NCI-H2029 (cell line): ENCODE data around the gene ALKBH6.
A peak's percentile ranks its signal among the peaks of the same experiment; 100 is the strongest.

Experiments
- DNase-seq: peaks from one replicate; lab custom pipeline; 2025; lab: John Stamatoyannopoulos, UW

ALKBH6 gene

DNA sequence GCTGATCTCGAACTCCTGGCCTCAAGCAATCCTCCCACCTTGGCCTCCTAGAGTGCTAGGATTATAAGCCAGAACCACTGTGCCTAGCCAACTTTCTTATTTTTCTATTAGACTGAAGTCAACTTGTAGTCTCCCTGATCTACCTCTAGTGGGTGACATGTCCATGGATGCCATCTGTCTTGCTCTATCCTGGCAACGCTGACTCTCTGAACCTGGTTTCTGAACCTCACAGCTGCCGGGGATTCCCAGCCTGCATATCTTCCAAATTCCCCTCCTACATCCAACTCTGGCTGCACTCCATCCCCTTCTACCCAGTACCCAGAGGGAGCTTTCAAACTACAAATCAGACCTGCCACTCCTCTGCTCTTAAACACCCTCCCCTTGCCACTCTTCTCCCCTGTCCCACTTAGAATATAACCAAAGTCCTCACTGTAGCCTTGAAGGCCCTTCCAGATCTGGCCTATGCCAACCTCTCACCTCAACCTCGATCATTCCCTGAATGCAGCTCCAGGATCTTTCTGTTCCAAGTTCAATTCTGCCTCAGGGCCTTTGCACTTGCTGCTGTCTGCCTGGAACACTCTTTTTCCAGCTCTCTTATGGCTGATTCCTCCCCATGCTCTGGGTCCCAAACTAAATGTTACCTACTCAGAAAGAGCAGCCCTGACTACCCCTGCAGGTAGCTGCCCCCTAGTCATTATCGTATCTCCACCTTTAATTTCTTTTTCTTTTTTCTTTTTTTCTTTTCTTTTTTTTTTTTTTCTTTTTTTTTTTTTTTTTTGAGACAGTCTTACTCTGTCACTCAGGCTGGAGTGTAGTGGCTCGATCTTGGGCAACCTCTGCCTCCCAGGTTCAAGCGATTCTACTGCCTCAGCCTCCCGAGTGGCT, 16.5 kb upstream of the ALKBH6 start:
- no peak for DNase-seq

DNA sequence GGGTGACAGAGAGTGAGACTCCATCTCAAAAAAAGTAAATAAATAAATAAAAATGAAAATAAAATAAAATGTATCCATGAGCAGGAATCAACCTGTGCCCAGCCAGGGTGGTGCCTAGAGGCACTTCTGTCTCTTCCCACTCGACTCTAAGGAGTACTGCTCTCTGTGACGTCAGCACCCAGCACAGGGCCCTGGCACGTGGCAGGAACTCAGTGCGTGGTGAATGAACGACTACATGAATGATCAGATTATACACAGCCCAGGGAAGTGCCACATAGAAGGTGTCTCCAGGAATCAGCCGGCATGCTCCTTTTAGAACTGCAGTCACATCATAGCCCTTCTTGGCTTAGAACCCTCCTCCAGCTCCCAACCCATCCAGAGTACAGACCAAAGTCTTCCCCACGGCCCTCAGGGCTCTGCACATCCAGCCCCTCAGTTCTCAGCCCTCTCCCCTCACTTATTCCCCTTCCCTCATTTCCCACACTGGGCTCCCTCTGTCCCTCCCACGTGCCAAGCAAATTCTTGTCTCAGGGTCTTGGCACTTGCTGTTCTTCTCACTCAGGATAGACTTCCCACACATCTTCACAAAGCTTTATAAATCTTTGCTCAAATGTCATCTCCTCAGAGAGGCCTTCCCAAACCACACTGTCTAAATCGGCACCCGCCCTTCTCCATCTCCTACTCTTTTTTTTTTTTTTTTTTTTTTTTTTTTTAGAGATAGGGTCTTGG, 14.5 kb upstream of the ALKBH6 start:
- no peak for DNase-seq

DNA sequence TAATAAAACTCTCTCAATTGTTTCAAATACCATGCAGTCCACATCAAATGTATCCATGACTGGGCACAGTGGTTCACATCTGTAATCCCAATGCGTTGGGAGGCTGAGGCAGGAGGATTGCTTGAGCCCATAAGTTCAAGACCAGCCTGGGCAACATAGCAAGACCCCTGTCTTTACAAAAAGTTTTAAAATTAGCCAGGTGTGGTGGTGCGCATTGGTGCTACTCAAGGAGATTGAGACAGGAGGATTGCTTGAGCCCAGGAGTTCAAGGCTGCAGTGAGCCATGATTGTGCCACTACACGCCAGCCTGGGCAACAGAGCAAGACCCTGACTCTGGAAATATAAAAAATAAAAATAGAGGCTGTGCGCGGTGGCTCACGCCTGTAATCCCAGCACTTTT, 13.7 kb upstream of the ALKBH6 start:
- DNase-seq = no peak

DNA sequence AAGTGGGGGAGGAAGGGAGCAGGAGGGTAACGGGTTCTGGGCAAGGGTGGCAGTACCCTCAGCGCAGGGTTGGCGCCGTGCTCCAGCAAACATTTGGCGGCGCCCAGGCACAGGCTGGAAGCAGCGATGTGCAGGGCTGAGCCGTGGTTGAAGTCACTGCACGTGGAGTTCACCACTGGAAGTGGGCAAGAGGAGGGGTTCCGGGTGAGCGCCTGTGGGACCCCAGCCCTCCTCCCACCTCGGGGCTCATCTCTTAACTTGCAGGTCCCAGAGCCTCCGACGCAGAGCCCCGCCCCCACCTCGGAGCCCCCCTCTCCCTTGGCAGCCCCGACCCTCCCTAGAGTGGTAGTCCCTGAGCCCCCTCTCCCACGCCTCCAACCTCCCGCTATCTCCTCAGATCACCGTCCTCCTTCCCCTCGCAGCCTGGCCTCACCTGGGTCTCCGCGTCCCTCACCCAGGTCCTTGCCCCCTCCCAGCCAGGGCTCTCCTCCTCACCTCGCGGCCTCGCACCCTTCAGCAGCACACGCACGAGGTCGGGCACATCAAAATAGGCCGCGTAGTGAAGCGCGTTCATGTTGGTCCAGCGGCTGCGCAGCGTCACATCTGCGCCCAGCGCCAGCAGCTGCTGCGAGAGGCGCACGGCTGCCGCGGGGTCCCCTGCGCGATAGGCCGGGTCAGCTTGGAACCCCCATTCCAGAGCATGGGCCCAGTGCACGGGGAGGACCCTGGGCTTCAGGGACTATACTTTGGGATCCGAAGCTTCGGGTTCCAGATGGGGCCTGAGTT, 12.3 kb upstream of the ALKBH6 start:
- DNase-seq = no peak

DNA sequence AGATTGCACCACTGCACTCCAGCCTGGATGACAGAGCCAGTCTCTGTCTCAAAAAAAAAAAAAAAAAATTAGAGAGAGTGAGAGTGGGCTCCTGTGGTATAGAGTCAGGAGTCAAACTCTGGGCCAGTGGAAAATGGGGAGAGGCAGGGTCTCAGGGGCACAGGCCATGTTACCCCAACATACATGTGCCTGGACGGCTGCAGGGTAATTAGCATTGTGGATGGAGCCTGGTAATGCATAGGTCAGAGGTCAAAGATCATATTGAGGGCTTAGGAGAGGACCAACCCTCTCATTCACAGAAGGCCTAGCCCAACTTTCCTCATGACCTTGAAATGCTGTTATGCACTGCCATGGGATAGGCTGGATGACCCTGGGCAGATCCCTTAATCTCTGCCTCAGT, 11.5 kb upstream of the ALKBH6 start:
- no peak for DNase-seq

DNA sequence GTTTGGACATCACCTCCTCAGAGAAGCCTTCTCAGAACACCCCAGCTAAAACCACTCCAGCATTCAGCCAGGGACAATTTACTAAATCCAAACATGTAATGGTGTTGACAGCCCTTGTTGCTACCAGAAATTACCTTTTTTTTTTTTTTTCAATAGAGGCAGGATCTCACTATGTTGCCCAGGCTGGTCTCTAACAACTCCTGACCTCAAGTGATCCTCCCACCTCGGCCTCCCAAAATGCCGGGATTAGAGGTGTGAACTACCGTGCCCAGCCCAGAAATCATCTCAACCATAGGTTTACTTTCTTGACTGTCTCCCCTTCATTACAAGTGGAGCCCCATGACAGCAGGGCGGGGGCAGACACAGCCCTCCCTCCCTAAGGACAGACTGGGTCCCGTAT, 9.4 kb upstream of the ALKBH6 start:
- no peak for DNase-seq

DNA sequence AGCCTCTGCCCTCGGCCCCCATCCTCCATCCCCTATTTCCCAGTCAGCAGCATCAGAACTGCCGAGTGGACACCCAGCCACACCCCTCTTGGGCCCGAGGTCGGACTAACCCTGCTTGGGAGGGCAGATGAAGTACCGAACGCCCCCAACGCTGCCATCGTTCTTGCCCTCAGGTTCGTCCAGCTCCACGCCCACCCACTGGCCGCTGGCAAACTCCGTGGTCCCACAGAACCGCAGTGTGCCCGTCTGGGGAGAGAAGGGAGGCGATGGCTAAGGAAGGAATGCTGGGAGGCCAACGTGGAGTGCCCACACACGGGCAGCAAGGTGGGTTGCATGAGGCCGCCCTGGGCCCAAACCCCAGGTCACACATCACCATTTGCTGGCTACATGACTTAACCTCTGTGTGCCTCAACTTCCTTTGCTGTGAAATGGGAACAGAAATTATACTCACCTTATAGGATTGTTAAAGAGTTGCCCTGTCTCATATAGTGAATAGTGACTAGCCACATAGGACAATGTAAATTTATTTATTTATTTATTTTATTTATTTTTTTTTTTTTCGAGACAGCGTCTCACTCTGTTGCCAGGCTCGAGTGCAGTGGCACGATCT, 5.2 kb upstream of the ALKBH6 start:
- DNase-seq = no peak

DNA sequence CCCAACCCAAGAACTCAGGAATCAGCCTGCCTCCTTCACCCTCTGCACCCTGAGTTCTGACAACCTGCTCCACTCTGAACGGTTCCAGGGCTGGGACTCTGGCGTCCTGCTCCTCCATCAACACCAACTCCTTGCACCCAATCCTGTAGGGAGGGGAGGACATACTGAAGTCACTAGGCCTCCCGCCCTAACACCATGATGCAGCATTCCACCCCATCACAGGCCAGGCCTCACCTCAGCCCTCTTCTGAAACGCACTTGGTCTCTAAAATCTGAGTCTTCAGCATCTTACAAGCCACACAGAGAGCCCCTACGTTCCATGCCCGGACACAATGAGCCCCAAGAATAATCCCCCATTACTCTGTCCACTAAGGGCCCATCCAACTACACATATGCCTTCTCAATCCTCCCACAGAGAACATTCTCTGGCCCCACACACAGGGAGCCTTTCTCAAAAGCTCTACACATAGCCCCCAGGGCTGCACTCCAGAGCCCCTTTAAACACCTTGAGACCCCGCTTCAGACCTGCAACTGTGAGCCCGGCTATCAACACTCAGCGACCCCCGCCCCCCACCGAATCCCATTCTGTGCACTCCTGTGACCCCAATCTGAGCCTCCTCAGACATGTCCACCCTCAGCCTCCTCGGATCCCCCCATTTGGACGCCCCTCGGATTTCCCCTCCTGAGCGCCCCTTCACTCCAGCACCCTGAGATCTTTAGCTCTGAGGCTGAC, 567 bp downstream of the ALKBH6 start:
- DNase-seq = no peak

DNA sequence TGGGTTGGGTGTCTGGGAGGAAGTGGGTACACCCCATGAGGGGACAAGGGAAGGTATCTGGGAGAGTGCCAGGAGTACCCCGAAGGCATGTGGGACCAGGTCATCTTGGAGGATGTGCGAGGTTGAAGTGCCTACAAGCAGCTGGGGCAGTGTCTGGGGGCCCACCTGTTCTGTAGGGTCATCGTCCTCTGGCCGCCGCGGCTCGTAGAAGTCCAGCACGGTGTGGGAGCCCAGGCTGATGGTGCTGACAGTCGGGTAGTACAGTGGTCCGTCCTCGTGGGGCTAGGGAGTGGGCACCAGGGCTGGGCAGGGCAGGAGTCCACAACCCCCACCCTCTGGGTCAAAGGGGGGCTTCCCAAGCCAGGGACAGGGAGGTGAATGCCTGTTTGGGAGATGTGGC, 3.6 kb downstream of the ALKBH6 start:
- no peak for DNase-seq

DNA sequence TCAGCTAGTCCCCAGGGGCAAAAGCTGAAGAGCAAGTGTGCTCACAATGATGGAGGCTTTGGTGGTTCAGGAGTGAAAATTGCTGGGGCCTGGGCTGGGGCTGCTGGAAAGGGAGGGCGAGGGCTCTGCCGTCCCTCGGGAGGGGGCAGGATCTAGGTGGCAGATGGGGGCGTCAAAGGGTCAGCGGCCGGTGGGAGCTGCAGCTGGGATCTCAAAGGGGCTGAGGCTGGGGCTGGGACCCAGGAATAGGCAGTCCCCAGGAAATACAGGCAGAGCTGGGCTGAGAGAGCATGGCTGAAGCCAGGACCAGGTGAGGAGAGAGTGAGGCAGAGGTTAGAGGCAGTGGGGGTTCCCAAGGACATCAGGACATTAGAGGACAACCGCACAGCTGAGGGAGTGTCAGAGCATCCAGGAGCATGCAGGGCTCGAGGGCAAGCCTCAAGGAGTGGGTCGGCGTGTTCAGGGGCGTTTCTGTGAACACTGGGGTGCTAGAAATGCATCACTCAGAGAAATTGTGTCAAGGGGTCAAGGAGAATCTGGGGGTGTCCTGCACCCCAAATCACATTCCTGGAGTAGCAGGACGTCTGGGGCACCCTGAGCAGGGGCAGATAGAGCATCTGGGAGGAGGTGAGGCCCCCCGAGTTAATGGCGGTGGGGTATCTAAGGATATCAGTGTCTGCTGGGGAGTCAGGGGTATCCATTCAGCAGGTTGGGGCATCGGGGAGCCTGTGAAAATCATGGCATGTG, 4.2 kb downstream of the ALKBH6 start:
- DNase-seq = no peak

DNA sequence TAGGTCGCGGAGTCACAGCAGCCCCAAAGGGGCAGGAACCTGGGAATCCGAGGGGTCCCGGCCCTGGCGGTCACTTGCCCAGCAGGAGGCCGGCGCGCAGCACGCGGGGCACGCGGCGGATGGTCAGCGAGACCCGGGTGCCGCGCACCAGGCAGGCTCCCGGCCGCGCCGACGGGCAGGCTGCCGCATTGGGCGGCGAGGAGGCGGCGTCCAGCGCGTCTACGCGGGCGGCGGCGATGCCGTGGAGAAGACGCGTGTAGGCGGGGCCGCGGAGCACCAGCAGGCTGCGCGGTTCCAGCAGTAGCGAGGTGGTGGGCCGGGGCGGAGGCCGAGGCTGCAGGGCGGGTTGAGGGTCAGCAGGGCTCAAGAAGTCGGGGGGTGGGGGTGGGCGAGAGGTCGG, 4.8 kb downstream of the ALKBH6 start:
- DNase-seq = peak; percentile 60

DNA sequence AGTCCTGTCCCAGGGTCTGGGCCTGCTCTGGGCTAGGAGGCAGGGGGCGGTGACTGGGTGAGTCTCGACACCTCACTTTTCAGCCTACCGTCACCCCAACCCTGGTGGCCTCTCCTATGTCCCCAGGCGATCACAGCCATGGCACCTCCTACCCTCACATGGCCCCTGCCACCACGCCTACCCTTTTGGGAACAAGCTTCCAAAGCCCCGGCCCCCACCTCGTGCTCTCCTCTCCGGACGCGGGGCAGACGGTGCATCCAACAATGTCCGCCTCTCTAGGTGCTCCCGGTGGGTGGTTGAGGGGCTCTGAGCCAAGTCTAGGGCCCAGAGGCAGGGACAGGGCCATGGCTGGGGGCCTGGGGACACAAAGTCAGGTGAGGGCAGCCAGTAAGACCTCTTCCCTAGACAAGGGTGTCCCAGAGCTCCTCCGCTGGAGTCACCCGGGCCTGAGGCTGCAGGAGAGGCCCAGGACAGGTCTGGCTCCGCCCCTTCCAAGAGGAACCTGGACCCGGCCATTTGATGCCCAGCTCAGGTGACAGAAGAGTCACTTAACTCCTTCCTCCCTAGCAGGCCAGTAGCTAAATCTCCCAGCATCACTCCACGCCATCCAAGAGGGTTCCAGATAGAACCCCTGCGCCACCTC, 5.6 kb downstream of the ALKBH6 start, which contains the start of gene SYNE4:
Gene SYNE4 (minus strand): TSS at position 478 of the 643 bp plus-strand sequence. CDS start 132 bp downstream, at position 346.
- peak; percentile 61 for DNase-seq

DNA sequence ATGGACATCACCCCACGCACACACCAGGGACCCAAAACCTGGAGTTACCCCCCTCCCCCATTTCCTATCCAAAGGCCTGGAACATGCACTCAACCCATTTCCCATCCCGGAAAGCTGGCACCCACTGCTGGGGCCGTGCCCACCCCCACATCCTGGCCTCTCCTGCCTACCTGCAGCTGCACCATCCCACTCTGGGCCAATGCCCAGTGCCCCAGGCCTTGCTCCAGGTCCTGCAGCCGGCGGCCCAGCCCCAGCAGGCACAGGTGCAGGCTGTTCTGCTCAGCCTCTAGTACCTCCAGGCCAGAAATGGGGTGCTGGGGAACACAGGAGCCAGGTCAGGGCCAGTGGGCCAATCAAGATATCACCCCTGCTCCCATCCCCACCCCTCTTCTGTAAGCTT, 7.1 kb downstream of the ALKBH6 start:
- no peak for DNase-seq

DNA sequence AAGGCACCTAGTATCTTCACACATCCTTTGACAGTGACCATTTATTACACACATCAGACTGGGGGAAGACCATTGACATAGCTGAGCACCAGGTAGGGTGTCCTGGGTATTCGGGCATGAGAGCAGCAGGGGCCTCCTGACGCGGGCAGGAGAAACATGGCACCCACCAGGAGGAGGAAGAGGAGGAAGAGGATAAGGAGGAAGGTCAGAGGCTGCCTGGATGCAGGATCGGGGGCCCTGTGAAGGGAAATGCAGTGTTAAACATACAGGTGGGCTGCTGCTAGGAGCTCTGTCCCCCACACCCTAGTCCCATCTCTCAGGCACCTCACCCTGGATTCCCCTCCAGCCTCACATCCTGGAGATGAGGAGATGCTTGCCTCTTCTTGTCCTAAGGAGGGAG, 10.7 kb downstream of the ALKBH6 start:
- no peak for DNase-seq

DNA sequence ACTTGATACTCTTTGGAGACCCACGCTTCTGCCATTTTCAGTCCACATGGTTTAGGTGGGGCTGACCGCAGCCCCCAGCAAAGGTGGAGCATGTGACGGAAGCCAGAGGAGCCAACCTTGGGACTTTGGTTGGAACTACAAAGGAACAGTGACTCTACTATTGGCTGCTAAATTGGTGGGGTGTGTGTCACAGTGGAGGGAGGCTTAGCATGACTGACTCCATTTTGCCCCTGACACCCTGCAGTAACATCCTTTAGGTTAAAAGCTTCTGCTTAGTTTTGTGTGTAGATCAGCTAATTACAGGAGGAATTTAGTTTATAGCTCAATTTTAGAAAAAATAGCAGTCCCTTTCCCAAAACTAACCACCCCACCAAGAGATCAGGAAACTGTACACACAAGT, 12.4 kb downstream of the ALKBH6 start:
- no peak for DNase-seq

DNA sequence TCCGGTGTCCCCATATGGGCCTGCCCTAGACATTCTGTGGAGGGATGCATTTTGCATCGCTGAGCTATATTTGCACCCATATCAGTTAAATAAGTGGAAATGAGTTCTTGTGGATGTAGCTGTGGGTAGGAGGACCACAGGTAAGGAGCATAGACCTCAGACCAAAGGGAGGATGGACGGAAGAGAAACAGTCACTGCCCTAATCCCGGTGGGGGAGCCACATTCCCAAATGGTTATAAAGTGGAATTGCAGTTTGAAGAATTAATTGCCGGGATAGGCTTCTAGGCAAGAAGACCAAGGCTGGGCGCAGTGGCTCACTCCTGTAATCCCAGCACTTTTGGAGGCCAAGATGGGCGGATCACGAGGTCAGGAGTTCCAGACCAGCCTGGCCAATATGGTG, 17.2 kb downstream of the ALKBH6 start:
- no peak for DNase-seq

DNA sequence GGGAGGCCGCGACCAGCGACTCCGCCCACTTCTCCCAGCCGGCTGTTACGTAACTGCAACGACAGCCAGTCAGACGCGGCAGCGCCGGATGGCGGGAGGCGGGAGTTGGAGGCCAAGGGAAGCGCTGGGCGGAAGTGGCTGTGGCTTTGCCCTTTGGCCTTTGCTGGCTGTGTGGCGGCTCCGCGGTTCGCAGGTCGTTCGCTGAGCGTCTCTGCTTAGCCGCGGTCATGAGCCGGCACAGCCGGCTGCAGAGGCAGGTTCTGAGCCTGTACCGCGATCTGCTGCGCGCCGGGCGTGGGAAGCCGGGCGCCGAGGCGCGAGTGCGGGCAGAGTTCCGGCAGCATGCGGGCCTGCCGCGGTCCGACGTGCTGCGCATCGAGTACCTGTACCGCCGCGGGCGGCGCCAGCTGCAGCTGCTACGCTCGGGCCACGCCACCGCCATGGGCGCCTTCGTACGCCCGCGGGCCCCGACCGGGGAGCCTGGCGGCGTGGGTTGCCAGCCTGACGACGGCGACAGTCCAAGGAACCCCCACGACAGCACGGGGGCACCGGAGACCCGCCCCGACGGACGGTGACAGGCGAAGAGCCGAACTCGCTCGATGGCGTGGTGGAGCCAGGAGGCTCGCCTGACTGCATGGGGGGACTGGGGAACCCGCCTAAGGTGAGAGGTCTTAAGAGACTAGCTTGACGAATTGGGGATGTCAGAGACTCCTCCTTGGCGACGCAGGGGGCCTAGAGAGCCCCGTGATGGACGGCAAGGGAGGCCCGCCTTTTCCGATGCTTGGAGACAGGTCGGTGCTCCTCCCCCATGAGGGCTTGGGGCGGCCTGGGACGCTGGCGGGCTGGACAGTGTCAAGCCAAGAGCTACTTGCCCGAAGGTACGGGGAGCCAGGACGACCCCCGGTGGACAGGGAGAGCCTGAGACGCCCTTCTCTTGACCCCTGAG, 18.7 kb downstream of the ALKBH6 start, which contains the start of gene SDHAF1:
Gene SDHAF1 (plus strand): TSS at position 141 of the 946 bp plus-strand sequence. CDS start 87 bp downstream, at position 228.
- peak; percentile 94 for DNase-seq

DNA sequence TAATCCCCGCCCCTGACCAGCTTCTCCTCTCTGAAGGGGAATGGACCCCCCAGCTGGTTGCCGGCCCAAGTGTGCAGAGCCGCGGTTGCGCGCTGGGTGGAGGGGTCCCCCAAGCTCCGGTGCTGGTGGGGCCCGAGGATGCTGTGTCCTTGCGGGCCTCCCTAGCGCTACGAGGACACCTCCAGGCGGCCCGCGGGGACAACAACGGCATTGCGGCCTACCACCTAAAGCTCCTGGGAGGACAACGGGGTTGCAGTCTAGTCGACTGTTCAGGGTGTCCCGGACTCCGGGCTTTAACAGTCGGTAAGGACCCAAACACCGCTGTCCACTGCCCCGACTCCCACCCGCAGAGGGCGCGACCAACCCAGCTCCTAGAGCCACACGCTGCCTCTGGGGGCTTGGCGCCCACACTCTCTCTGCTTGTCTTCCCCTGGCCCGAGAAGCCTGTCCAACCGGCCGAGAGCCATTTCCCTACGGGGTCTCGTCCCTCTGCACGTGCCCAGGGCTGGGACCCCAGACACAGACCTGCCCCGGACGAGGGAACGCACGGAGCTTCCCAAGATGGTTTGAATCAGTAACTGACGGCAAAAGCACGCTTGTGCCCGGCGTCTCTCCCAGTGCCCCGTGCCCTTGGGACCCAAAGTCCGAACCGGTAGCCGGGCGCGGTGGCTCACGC, 20.0 kb downstream of the ALKBH6 start:
- no peak for DNase-seq
